IMR-90 (cell line): Measurements from ENCODE around the gene DPEP2NB. TPM values are rescaled to one million over a fixed set of nuclear protein-coding genes. Genes with fewer than 3 reads are reported as not detected.
A peak's percentile ranks its signal among the peaks of the same experiment; 100 is the strongest.

Source experiments
- ATAC-seq: fragments of 200-7000 bp; cut with Tn5 transposase; 2 replicates; pipeline ENCODE4 v1.9.1; 2020; ENCODE audit warnings: low read depth, mild to moderate bottlenecking, moderate library complexity
- BruUV-seq: library from RNA; stranded (reverse); fragments of 400-500 nt; replicated peaks from 2 replicates; lab custom pipeline; 2021; lab: Mats Ljungman, UMichigan
- CTCF ChIA-PET: fragments of 300-600 bp; formaldehyde crosslinking; extraction: SDS; loops from one replicate; lab custom pipeline; 2021; ENCODE audit warnings: antibody characterized with exemption; lab: Yijun Ruan, JAX
- POLR2A ChIA-PET: fragments of 300-600 bp; sonication (Branson Sonifier 250); formaldehyde crosslinking; loops from one replicate; lab custom pipeline; 2022; ENCODE audit warnings: antibody characterized with exemption; ENCODE audit not compliant: unreplicated experiment; lab: Charles Lee
- DNase-seq: peaks from one replicate; pipeline ENCODE4 v3.0.0; 2013
- H2AFZ ChIP-seq: replicated peaks from 2 replicates; pipeline ENCODE3; 2013; ENCODE audit warnings: low read length, mild to moderate bottlenecking; ENCODE audit not compliant: poor library complexity
- H2AK5ac ChIP-seq: 2 replicates; pipeline ENCODE4 v1.6.1; 2013; ENCODE audit warnings: low read depth, low read length, inconsistent platforms
- H2AK9ac ChIP-seq: replicated peaks from 2 replicates; pipeline ENCODE3; 2013; ENCODE audit warnings: mild to moderate bottlenecking, low read depth, low read length, moderate library complexity; ENCODE audit not compliant: poor library complexity
- H2BK120ac ChIP-seq: 2 replicates; pipeline ENCODE4 v1.6.1; 2013; ENCODE audit warnings: low read depth, low read length, inconsistent platforms
- H2BK15ac ChIP-seq: 3 replicates; pipeline ENCODE4 v1.6.1; 2013; ENCODE audit warnings: low read depth, low read length, inconsistent platforms
- H2BK20ac ChIP-seq: 2 replicates; pipeline ENCODE4 v1.6.1; 2013; ENCODE audit warnings: low read depth, mild to moderate bottlenecking, inconsistent platforms, low read length, moderate library complexity
- H2BK5ac ChIP-seq: 2 replicates; pipeline ENCODE4 v1.6.1; 2013; ENCODE audit warnings: mild to moderate bottlenecking, low read depth, low read length, inconsistent platforms; ENCODE audit not compliant: poor library complexity, severe bottlenecking
- H3K14ac ChIP-seq: replicated peaks from 2 replicates; pipeline ENCODE4 v1.6.1; 2013; ENCODE audit warnings: low read depth, low read length, inconsistent platforms
- H3K18ac ChIP-seq: 2 replicates; pipeline ENCODE4 v1.6.1; 2013; ENCODE audit warnings: low read depth, low read length, control low read depth
- H3K23ac ChIP-seq: 2 replicates; pipeline ENCODE4 v1.6.1; 2013; ENCODE audit warnings: low read depth, low read length, inconsistent platforms
- H3K27ac ChIP-seq: 2 replicates; pipeline ENCODE4 v1.5.1; 2013; ENCODE audit warnings: mild to moderate bottlenecking, control low read depth, low read length; ENCODE audit not compliant: insufficient read depth
- H3K27me3 ChIP-seq: 2 replicates; pipeline ENCODE4 v1.6.1; 2013; ENCODE audit warnings: low read length; ENCODE audit not compliant: control insufficient read depth, insufficient read depth
- H3K36me3 ChIP-seq: 2 replicates; pipeline ENCODE4 v1.6.1; 2013; ENCODE audit warnings: low read length, mixed read lengths; ENCODE audit not compliant: control insufficient read depth, insufficient read depth
- H3K4ac ChIP-seq: 2 replicates; pipeline ENCODE4 v1.6.1; 2013; ENCODE audit warnings: low read depth, low read length, inconsistent platforms
- H3K4me1 ChIP-seq: 2 replicates; pipeline ENCODE4 v1.6.1; 2013; ENCODE audit warnings: low read length, mixed read lengths; ENCODE audit not compliant: control insufficient read depth, insufficient read depth
- H3K4me2 ChIP-seq: 2 replicates; pipeline ENCODE4 v1.6.1; 2013; ENCODE audit warnings: low read depth, mild to moderate bottlenecking, control low read depth, low read length, moderate library complexity
- H3K4me3 ChIP-seq: 2 replicates; pipeline ENCODE4 v1.5.1; 2013; ENCODE audit warnings: low read depth, mild to moderate bottlenecking, control low read depth, low read length, moderate library complexity; ENCODE audit not compliant: insufficient read depth
- H3K56ac ChIP-seq: 2 replicates; pipeline ENCODE4 v1.6.1; 2013; ENCODE audit warnings: low read length, inconsistent platforms; ENCODE audit not compliant: insufficient read depth; ENCODE audit errors: extremely low read depth
- H3K79me1 ChIP-seq, 2 experiments: 2 replicates each; pipeline ENCODE4 v1.6.1; 2013; ENCODE audit warnings: low read length in 2 of 2, inconsistent platforms in 1 of 2, low read depth in 1 of 2
- H3K9ac ChIP-seq: 2 replicates; pipeline ENCODE4 v1.6.1; 2013; ENCODE audit warnings: low read depth, low read length, control low read depth
- H3K9me1 ChIP-seq: 2 replicates; pipeline ENCODE4 v1.6.1; 2013; ENCODE audit warnings: low read length, inconsistent platforms; ENCODE audit not compliant: insufficient read depth
- H3K9me3 ChIP-seq: 2 replicates; pipeline ENCODE4 v1.6.1; 2013; ENCODE audit warnings: low read length; ENCODE audit not compliant: control insufficient read depth, insufficient read depth
- H4K20me1 ChIP-seq: 2 replicates; pipeline ENCODE4 v1.6.1; 2013; ENCODE audit warnings: low read length, inconsistent platforms; ENCODE audit not compliant: insufficient read depth
- H4K5ac ChIP-seq: 2 replicates; pipeline ENCODE4 v1.6.1; 2013; ENCODE audit warnings: mild to moderate bottlenecking, low read depth, low read length, control low read depth
- H4K8ac ChIP-seq, 2 experiments: 2 replicates each; pipeline ENCODE4 v1.6.1; 2013; ENCODE audit warnings: low read depth in 2 of 2, low read length in 2 of 2, control low read depth in 1 of 2, inconsistent platforms in 1 of 2
- H4K91ac ChIP-seq: 2 replicates; pipeline ENCODE4 v1.6.1; 2013; ENCODE audit warnings: low read depth, low read length, inconsistent platforms; ENCODE audit not compliant: insufficient read depth
- CEBPB ChIP-seq: IDR thresholded peaks from 2 replicates; pipeline ENCODE4 v1.6.1; 2012; ENCODE audit warnings: low read depth, low read length, improper control_type of control experiment
- CTCF ChIP-seq: conservative IDR thresholded peaks from 2 replicates; pipeline ENCODE4 v1.5.1; 2012; ENCODE audit warnings: mild to moderate bottlenecking, low read depth, low read length, improper control_type of control experiment
- ELK1 ChIP-seq: fragments of 150-350 bp; IDR thresholded peaks from 2 replicates; pipeline ENCODE4 v1.6.1; 2016; ENCODE audit warnings: low read depth, mild to moderate bottlenecking, low read length, moderate library complexity, borderline replicate concordance
- FOS ChIP-seq: fragments of 150-350 bp; IDR thresholded peaks from 2 replicates; pipeline ENCODE4 v1.6.1; 2016; ENCODE audit warnings: low read depth, low read length
- MAZ ChIP-seq: IDR thresholded peaks from 2 replicates; pipeline ENCODE4 v1.6.1; 2012; ENCODE audit warnings: low read depth, mild to moderate bottlenecking, low read length, improper control_type of control experiment, moderate library complexity, borderline replicate concordance
- NFE2L2 ChIP-seq: fragments of 150-350 bp; IDR thresholded peaks from 2 replicates; pipeline ENCODE4 v1.6.1; 2016; ENCODE audit warnings: low read depth, mild to moderate bottlenecking, low read length
- RAD21 ChIP-seq: IDR thresholded peaks from 2 replicates; pipeline ENCODE4 v1.6.1; 2012; ENCODE audit warnings: low read length, improper control_type of control experiment
- RCOR1 ChIP-seq: IDR thresholded peaks from 2 replicates; pipeline ENCODE4 v1.6.1; 2012; ENCODE audit warnings: mild to moderate bottlenecking, low read length, improper control_type of control experiment; ENCODE audit not compliant: insufficient replicate concordance
- SMC3 ChIP-seq: fragments of 150-350 bp; IDR thresholded peaks from 2 replicates; pipeline ENCODE4 v1.6.1; 2016; ENCODE audit warnings: low read depth, mild to moderate bottlenecking, antibody characterized with exemption, low read length, moderate library complexity
- WGBS, 2 experiments: methylation state at CpG; one replicate each; pipeline versions ENCODE4 v1.1.5 to v1.1.7; 2013; ENCODE audit warnings: missing lambda C conversion rate in 2 of 2; ENCODE audit not compliant: insufficient read length in 1 of 2; ENCODE audit errors: extremely low coverage in 2 of 2; 5-methylcytosine and 5-hydroxymethylcytosine counted together
- dilution Hi-C: fragments of 300-500 bp; cut with HindIII; formaldehyde crosslinking; loops from one replicate; pipeline ENCODE4 v1.14.3; 2018; ENCODE audit warnings: low sequenced_read_pairs; ENCODE audit not compliant: unreplicated experiment
- in situ Hi-C: fragments of 300-500 bp; cut with MboI; formaldehyde crosslinking; loops from 3 replicates; pipeline ENCODE4 v1.14.3; 2019; ENCODE audit warnings: low sequenced_read_pairs, inconsistent platforms, mixed read lengths
- intact Hi-C: fragments of 100-400 bp; cut with micrococcal nuclease; formaldehyde crosslinking; loops from 2 replicates; pipeline ENCODE4 v1.10.0; 2022
- polyA plus RNA-seq, 3 experiments: library from polyadenylated mRNA; depleted of rRNA; stranded (reverse); fragments of >200 nt; gene quantifications; 2 replicates each; pipeline ENCODE4 v1.2.3, GENCODE V29; 2012; ENCODE audit warnings: low replicate concordance in 1 of 3
- total RNA-seq: library from RNA; depleted of rRNA; stranded (reverse); fragments of >200 nt; gene quantifications from 2 replicates; pipeline ENCODE4 v1.2.3, GENCODE V29; 2012
- TF ChIP-seq, protein P1 (sequence below): fragments of 150-350 bp; IDR thresholded peaks from 2 replicates; pipeline ENCODE4 v1.6.1; 2017; ENCODE audit warnings: mild to moderate bottlenecking, antibody characterized with exemption, low read length, low read depth

DPEP2NB gene
- total and polyA plus RNA-seq, 2 of the 4 experiments (the other 2 are of a cell fraction): not detected

DNA sequence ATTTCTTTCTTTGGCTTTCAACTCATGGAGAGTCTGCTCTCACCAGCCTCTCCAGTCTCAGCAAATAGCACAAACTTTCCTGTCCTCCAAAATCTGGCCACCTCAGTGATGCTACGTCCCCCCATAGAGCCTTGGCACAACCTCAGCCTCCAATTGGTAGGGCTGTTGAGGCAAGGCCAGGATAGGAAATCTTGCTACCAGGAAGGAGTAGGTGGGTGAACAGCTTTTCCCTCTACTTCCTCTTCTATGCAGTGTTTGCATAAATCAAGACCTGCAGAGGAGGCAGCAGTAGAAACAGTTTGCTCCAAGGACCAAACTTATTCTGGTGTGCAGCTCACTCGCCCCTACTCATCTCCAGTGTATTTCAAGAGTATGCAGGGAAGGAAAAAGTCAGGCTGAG is 15.7 kb downstream of the DPEP2NB start:
- Histone ChIP-seq H2AK5ac (no peak overlapping the region; the same call in 1 of the 2 replicates), H3K14ac (peak overlapping the region; percentile 52; the same call in 1 of the 2 replicates), H2BK120ac (peak overlapping the region; percentile 6; the same call in 1 of the 2 replicates), H2BK15ac (0 out of 3 replicates have a peak overlapping the region, but pooled peaks have one; percentile 14), H2BK5ac (no peak overlapping the region), H3K27ac (no peak overlapping the region), H2AFZ (peak overlapping the region; percentile 63), H3K79me1 (no peaks in the 10 kb centered on the region), H3K9ac (0 out of 2 replicates have a peak overlapping the region, but pooled peaks have one; percentile 19), H3K9me1 (peaks cover 14% of the 10 kb centered on the region), H3K27me3 (no peaks in the 10 kb centered on the region), H3K4ac (peak overlapping the region; percentile 46; the same call in 1 of the 2 replicates), H3K4me1 (peaks cover 5% of the 10 kb centered on the region), H3K4me3 (no peak overlapping the region), H3K18ac (no peak overlapping the region), H3K9me3 (no peaks in the 10 kb centered on the region), H3K36me3 (no peaks in the 10 kb centered on the region), H4K5ac (0 out of 2 replicates have a peak overlapping the region, but pooled peaks have one; percentile 13), H4K8ac (peak overlapping the region; percentile 11 to 26; a peak in 2 of 4 replicates), H2AK9ac (no peak overlapping the region), H3K4me2 (no peak overlapping the region), H3K23ac (peak overlapping the region; percentile 23), H2BK20ac (peak overlapping the region; percentile 18; the same call in 1 of the 2 replicates), H4K20me1 (no peaks in the 10 kb centered on the region), H3K56ac (no peak overlapping the region), H4K91ac (peak overlapping the region; percentile 8; the same call in 1 of the 2 replicates)
- ATAC-seq (no peak), DNase-seq (no peak)
- CTCF ChIA-PET: no interaction called here
- WGBS, 2 experiments: no CpG with 5 or more reads among the region's 2 CpGs
- dilution Hi-C loops (no loop called here), in situ Hi-C loops (no loop called here), intact Hi-C loops (no loop called here)
- POLR2A ChIA-PET: no interaction called here
- BruUV-seq: no TSS peak
- TF ChIP-seq CEBPB: no peak
- no peak for TF ChIP-seq SMC3
- no peak for TF ChIP-seq ELK1
- no peak for TF ChIP-seq RCOR1
- TF ChIP-seq RAD21: no peak
- no peak for TF ChIP-seq CTCF
- no peak for TF ChIP-seq MAZ
- no peak for TF ChIP-seq NFE2L2
- TF ChIP-seq, protein P1, sequence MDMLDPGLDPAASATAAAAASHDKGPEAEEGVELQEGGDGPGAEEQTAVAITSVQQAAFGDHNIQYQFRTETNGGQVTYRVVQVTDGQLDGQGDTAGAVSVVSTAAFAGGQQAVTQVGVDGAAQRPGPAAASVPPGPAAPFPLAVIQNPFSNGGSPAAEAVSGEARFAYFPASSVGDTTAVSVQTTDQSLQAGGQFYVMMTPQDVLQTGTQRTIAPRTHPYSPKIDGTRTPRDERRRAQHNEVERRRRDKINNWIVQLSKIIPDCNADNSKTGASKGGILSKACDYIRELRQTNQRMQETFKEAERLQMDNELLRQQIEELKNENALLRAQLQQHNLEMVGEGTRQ: no peak
- TF ChIP-seq FOS: no peak
